ENCODE measurements around the gene MTMR3.

Gene MTMR3

GRCh38 chr22:30023099-30023660 lies 140.2 kb downstream of the MTMR3 start:
- no peak for DNase-seq (ENCODE audit: low read depth in 1 of 2, low spot score in 1 of 2)

GRCh38 chr22:30024231-30024630 lies 141.3 kb downstream of the MTMR3 start:
- no peak for DNase-seq (ENCODE audit: low read depth in 1 of 2, low spot score in 1 of 2)

DNA sequence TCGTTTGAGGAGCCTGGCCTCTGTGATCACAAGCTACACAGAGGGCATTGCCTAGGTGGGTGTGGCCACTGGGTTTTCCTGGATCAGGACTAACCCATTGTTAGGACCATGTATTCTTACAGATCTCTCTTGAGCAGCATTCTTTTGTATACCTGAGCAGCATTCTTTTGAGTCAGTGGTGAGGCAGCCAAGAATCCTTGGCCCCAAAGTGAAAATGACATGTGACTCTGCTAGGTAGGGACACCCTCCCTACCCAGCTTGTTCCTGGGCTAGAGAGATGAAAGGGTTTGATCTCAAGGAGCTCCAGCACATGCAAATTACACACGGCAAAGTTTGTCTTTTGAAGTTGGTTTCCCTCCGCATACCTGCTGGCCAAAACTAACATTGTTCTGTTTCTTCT lies 142.2 kb downstream of the MTMR3 start:
- no peak for DNase-seq (ENCODE audit: low read depth in 1 of 2, low spot score in 1 of 2)

DNA sequence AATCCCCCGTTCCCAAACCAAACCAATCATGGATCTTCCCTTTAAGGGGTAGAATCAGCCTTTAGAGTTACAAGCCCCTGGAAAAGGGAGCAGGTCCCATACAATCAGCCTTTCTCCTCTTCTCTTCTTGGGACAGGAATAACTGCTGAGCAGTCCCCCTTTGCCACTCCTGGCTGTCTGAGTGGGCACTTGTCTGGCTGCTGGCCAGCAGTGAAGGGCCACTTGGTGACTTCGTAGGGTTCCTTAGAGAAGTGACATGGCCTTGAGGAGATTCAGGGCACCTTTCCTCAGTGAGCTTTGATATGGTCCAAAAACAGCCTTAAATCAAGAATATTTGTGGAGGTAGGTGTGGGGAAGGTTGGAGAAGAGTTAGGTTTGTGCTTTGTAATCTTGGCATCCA lies 143.8 kb downstream of the MTMR3 start:
- DNase-seq (ENCODE audit: low read depth in 1 of 2, low spot score in 1 of 2), result no peak

DNA sequence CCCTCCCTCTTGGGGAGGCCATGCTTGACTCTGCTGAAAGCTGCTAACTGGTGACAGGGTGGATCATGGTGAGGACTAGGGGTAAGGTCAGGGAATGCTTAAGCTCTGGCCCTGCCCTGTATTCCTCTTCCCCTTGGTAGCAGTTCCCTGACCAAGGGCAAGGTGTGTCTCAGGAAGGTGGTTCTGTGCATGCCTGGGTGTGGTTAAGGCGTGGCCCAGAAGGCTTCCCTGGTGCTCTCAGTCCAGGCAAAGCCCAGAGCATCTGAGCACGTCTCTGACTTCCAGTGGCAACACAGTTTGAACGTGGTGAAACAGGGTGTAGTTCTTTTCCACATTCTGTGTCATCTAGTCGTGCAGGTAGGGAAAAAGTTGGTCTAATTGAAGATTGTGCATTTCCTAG lies 144.2 kb downstream of the MTMR3 start:
- DNase-seq (ENCODE audit: low read depth in 1 of 2, low spot score in 1 of 2), result no peak

GRCh38 chr22:30027791-30028190 lies 144.8 kb downstream of the MTMR3 start:
- no peak for DNase-seq (ENCODE audit: low read depth in 1 of 2, low spot score in 1 of 2)

DNA sequence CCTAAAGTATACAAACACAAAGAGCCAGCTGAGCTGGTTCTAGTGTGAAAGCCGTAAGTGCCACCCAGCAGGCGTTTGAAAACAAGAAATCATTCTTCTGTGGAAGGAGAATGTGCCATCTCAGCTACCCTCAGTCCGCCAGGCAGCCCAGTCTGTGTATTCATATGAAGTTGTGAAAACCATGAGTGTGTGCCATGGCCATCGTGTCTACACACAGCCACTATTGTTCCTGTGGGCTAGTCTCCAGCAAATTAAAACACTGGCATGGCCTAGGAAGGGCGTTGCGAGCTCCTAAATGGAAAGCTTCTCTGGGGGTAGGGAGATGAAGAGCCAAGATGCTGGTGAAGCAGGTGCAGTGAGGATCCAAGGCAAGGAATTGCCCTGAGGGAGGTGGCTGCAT lies 145.8 kb downstream of the MTMR3 start:
- no peak for DNase-seq (ENCODE audit: low read depth in 1 of 2, low spot score in 1 of 2)

GRCh38 chr22:30029512-30029911 lies 146.5 kb downstream of the MTMR3 start:
- no peak for DNase-seq (ENCODE audit: low read depth in 1 of 2, low spot score in 1 of 2)

GRCh38 chr22:30030329-30030728 lies 147.4 kb downstream of the MTMR3 start:
- DNase-seq (ENCODE audit: low read depth in 1 of 2, low spot score in 1 of 2), result no peak

DNA sequence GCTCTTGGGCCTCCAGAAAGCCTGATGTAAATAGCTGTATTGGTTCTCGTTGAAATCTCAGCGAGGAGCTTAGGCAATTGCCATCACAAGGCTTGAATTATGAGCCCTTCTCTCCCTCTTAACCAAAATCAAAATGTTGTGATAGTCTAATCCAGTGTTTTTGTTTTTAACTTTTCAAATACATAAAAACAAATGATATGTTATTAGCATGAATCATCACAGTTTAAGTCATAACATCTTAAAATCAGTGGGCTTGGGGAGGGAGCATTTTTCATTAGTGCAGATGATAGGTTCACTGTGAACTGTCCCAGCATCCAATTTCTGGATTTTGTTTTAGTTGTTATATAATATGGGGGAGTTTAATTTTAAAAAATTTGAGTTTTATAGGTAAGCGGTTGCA lies 148.4 kb downstream of the MTMR3 start:
- no peak for DNase-seq (ENCODE audit: low read depth in 1 of 2, low spot score in 1 of 2)

- DNase-seq (ENCODE audit: low read depth in 1 of 2, low spot score in 1 of 2), result no peak
Observed at GRCh38 chr22:30031764-30032455, 148.9 kb downstream of the MTMR3 start.

- DNase-seq (ENCODE audit: low read depth in 1 of 2, low spot score in 1 of 2), result no peak
Observed at GRCh38 chr22:30033137-30033536, 150.2 kb downstream of the MTMR3 start.

DNA sequence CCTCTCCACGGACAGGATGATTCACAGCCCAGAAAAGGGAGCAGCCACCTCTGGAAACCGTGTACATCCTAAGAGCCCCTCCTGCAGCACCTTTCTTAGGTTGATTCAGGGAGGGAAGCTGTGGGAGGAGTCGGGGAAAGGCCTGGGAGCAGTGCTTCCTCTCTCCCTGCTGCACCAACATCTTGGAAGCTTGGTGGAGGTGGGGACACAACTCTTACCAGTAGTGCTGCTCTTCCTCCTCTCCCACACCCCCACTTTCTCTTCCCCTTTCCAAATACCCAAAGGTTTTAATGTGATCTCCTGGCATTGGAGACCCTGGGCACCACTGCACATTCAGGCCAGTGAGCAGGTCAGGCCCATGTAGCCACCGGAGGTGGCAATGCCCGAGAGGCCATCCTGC lies 150.9 kb downstream of the MTMR3 start:
- no peak for DNase-seq (ENCODE audit: low read depth in 1 of 2, low spot score in 1 of 2)

GRCh38 chr22:30036656-30037055 lies 153.7 kb downstream of the MTMR3 start:
- DNase-seq (ENCODE audit: low read depth in 1 of 2, low spot score in 1 of 2), result no peak

- no peak for DNase-seq (ENCODE audit: low read depth in 1 of 2, low spot score in 1 of 2)
Observed at GRCh38 chr22:30038219-30038618, 155.2 kb downstream of the MTMR3 start.

DNA sequence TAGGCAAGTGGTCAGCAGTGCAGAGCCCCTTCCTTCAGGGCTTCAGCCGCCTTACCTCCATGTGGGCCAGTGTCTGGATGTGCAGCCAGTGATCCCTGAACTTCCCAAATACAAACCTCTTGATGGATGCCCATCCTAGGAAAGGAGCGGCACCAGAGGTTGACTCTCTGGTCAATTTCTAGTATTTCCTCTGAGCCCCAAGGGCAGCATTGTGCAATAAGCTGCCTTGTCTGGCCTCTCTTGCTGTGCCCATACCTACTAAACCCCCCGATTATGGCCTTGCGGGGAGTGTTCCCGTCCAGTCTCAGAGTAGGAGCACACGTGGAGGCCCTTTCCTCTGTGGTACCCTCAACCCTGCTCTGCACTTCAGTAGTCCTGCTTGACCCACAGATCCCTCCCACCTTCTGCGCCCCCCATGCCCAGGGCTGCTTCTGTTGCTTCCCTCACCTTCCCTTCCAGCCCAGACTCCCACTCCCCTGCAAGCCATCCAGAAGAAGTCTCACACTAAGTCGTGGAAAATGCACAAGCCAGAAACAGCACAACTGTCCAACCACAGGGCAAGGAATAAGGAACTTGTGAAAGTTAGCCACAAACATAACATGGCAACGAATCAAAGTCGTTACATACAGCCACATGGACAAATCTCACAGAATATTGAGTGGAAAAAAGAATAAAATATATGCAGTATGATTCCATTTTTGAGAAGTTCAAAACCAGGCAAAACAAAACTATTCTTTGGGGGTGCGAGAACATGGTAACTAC lies 157.7 kb downstream of the MTMR3 start:
- no peak for DNase-seq (ENCODE audit: low read depth in 1 of 2, low spot score in 1 of 2)

GRCh38 chr22:30041475-30041874 lies 158.5 kb downstream of the MTMR3 start:
- no peak for DNase-seq (ENCODE audit: low read depth in 1 of 2, low spot score in 1 of 2)

DNA sequence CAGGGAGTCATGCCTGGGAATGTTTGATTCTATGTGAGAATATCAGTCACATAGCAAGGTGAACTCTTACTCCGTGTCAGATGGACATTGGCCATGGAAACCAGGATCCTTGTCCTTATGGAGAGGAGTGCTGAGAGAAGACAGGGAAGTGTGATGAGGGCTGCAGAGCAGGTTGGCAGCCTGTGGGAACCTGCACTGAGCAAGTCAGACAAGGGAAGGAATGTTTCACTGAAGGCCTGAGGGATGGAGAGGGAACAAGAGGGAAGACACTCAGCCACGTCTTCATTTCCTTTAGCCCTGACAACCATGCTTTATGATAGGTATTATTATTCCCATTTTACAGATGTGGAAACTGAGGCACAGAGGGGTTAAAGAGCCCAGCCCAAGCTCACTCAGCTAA lies 158.9 kb downstream of the MTMR3 start:
- no peak for DNase-seq (ENCODE audit: low read depth in 1 of 2, low spot score in 1 of 2)

DNA sequence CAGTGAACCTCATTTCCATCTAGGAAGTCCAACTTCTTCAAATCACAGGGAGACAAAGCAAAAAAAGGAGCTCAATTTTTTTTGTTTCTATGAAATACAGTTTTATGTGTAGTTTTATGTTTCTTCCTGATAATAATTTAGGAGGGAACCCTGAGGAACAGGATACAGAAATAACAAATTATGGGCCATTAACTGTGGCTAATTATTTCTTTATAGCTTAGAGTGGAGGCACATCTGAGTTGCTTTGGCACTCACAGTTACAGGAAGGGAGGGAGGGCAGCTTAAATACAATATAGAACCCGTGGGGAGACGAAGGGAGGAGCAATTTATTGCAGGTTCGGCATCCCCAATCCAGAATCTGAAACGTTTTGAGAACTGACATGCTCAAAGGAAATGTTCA lies 160.2 kb downstream of the MTMR3 start:
- no peak for DNase-seq (ENCODE audit: low read depth in 1 of 2, low spot score in 1 of 2)

DNA sequence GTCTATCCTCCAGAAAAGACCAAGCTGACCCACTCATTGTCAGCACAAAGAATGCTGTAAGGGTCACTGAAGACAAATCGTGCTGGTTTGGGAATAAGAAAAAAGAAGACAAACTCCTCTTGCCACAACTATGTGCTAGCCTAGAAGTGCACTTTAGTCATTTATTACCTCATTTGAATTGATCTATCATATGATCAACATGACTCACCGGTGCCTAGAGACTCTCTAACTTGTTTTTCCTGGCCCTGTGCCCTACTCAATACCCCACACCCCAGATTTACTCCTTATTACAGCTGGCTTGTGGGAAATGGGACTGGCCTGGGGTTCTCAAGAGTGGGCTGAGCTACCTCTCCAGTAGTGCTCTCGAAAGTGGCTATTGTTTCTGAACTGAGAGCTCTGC lies 161.4 kb downstream of the MTMR3 start:
- DNase-seq (ENCODE audit: low read depth in 1 of 2, low spot score in 1 of 2), result no peak

- no peak for DNase-seq (ENCODE audit: low read depth in 1 of 2, low spot score in 1 of 2)
Observed at GRCh38 chr22:30044881-30045493, 162.0 kb downstream of the MTMR3 start.

DNA sequence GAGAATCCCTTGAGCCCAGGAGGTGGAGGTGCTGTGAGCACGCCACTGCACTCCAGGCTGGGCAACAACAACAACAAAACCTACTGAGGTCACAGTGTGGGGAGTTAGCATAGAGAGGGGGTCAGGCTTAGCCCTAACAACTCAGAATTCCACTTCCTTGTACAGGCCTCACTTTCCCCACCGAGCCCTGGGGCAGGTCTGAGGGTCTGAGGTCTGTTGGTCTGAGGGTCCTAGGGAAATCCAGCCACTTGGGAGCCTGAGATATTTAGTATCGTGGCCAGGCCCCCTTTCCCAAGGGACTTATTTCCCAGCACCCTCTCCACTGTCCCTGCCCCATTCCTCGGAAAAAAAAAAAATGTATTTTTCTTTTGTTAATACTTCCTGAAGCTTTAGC lies 162.5 kb downstream of the MTMR3 start:
- no peak for DNase-seq (ENCODE audit: low read depth in 1 of 2, low spot score in 1 of 2)
